HepG2 (cell line): ENCODE measurements around the gene CDV3. TPM values are rescaled to one million over a fixed set of nuclear protein-coding genes. Genes with fewer than 3 reads are reported as not detected.
"Not testable (repeated sequence)": the region's sequence is repeated elsewhere in the genome, so short reads cannot be mapped to it uniquely, and the experiment has no call there.

Experiments
- ATAC-seq: fragments of 200-7000 bp; cut with Tn5 transposase; 3 replicates; pipeline ENCODE4 v1.9.1; 2020; ENCODE audit warnings: mild to moderate bottlenecking, moderate library complexity
- BruUV-seq: library from RNA; stranded (reverse); fragments of 400-500 nt; replicated peaks from 2 replicates; lab custom pipeline; 2021; lab: Mats Ljungman, UMichigan
- CTCF ChIA-PET: fragments of 300-600 bp; formaldehyde crosslinking; extraction: SDS; loops from one replicate; lab custom pipeline; 2021; ENCODE audit warnings: low total read pairs, inconsistent platforms, low intra/inter-chr PET ratio; lab: Yijun Ruan, JAX
- POLR2A ChIA-PET: fragments of 350-600 bp; sonication (Branson Sonifier 250); formaldehyde crosslinking; loops from one replicate; lab custom pipeline; 2020; ENCODE audit warnings: antibody characterized with exemption, inconsistent platforms; lab: Yijun Ruan, JAX
- DNase-seq: peaks from one replicate; pipeline ENCODE4 v3.0.0-alpha.2; 2015; ENCODE audit warnings: low spot score
- FAIRE-seq: peaks from 3 replicates; lab custom pipeline; 2011; peaks lifted over from hg19 to GRCh38; lab: Jason Lieb, UNC
- H2AFZ ChIP-seq: one replicate; pipeline ENCODE4 v1.6.1; 2011; ENCODE audit warnings: low read length, inconsistent platforms
- H3K27ac ChIP-seq: fragments of 300-600 bp; 3 replicates; pipeline ENCODE4 v1.8.0; 2011; ENCODE audit warnings: mixed run types, mild to moderate bottlenecking, mixed read lengths, low read length, inconsistent platforms; ENCODE audit not compliant: insufficient read depth; ENCODE audit errors: extremely low read length
- H3K27me3 ChIP-seq, 2 experiments: fragments of 200-600 bp in 1 of 2; 2 replicates in 1 of 2; 3 replicates in 1 of 2; pipeline versions ENCODE4 v1.6.0 to v1.8.0; 2011; ENCODE audit warnings: low read length in 2 of 2, mild to moderate bottlenecking in 2 of 2, moderate library complexity in 2 of 2, inconsistent platforms in 1 of 2; ENCODE audit not compliant: insufficient read depth in 2 of 2, control insufficient read depth in 1 of 2
- H3K36me3 ChIP-seq, 2 experiments: fragments of 200-600 bp in 1 of 2; replicated peaks in 1 of 2; 2 replicates in 1 of 2; 3 replicates in 1 of 2; pipeline versions ENCODE4 v1.5.1 to v1.8.0; 2011; ENCODE audit warnings: low read length in 2 of 2, inconsistent platforms in 1 of 2; ENCODE audit not compliant: insufficient read depth in 2 of 2, control insufficient read depth in 1 of 2
- H3K4me1 ChIP-seq: 2 replicates; pipeline ENCODE4 v1.5.1; 2012; ENCODE audit warnings: low read length, inconsistent platforms; ENCODE audit not compliant: insufficient read depth
- H3K4me2 ChIP-seq: 2 replicates; pipeline ENCODE4 v1.6.0; 2011; ENCODE audit warnings: low read depth, low read length, inconsistent platforms
- H3K4me3 ChIP-seq, 3 experiments: fragments of 200-600 bp in 1 of 3; sonication (generic), shearing (Covaris generic) in 1 of 3; replicated peaks in 1 of 3; 2 replicates each; pipeline ENCODE4 v1.5.1; 2011 to 2016; ENCODE audit warnings: low read length in 3 of 3, inconsistent platforms in 2 of 3, low read depth in 2 of 3, mild to moderate bottlenecking in 2 of 3, control low read depth in 1 of 3, mixed read lengths in 1 of 3; ENCODE audit not compliant: insufficient read depth in 1 of 3
- H3K79me2 ChIP-seq: one replicate; pipeline ENCODE4 v1.6.1; 2011; ENCODE audit warnings: low read length, inconsistent platforms; ENCODE audit not compliant: insufficient read depth
- H3K9ac ChIP-seq: 2 replicates; pipeline ENCODE4 v1.6.0; 2011; ENCODE audit warnings: mild to moderate bottlenecking, low read depth, low read length, inconsistent platforms; ENCODE audit not compliant: insufficient read depth
- H3K9me3 ChIP-seq: 2 replicates; pipeline ENCODE4 v1.5.1; 2012; ENCODE audit warnings: mild to moderate bottlenecking, low read length
- H4K20me1 ChIP-seq: 2 replicates; pipeline ENCODE4 v1.6.0; 2011; ENCODE audit warnings: inconsistent platforms, mild to moderate bottlenecking, low read length, moderate library complexity; ENCODE audit not compliant: insufficient read depth
- CBFB ChIP-seq: sonication (generic); formaldehyde crosslinking; IDR thresholded peaks from 2 replicates; pipeline ENCODE4 v1.4.0; 2020; ENCODE audit warnings: missing genetic modification reagents
- POGZ ChIP-seq: sonication (generic); formaldehyde crosslinking; IDR thresholded peaks from 2 replicates; pipeline ENCODE4 v1.4.0; 2020; ENCODE audit warnings: mild to moderate bottlenecking, missing genetic modification reagents
- RXRA ChIP-seq: sonication (generic); formaldehyde crosslinking; IDR thresholded peaks from 2 replicates; pipeline ENCODE4 v1.5.1; 2020; ENCODE audit warnings: missing genetic modification reagents
- SALL1 ChIP-seq: sonication (generic); formaldehyde crosslinking; IDR thresholded peaks from 2 replicates; pipeline ENCODE4 v1.8.0; 2022; ENCODE audit warnings: mild to moderate bottlenecking, missing genetic modification reagents
- SOX6 ChIP-seq, 2 experiments: fragments of 450-650 bp in 1 of 2; sonication (generic) in 1 of 2; formaldehyde crosslinking in 1 of 2; IDR thresholded peaks; 2 replicates each; pipeline versions ENCODE4 v1.4.0 to v1.6.1; 2017 to 2020; ENCODE audit warnings: antibody characterized with exemption in 1 of 2, mild to moderate bottlenecking in 1 of 2, missing genetic modification reagents in 1 of 2
- SP5 ChIP-seq: IDR thresholded peaks from 2 replicates; pipeline ENCODE4 v1.6.1; 2016; ENCODE audit warnings: low read depth, borderline replicate concordance
- WGBS: methylation state at CpG from one replicate; pipeline ENCODE4 v1.1.6; 2017; ENCODE audit warnings: low lambda C conversion rate; 5-methylcytosine and 5-hydroxymethylcytosine counted together
- in situ Hi-C: cut with HindIII; loops from 2 replicates; pipeline ENCODE4 v1.10.0; 2017; ENCODE audit warnings: low pct_unique_long_range_greater_than_20kb; ENCODE audit not compliant: extremely low pct_ligation_motif_present
- intact Hi-C: fragments of 100-400 bp; cut with micrococcal nuclease; formaldehyde crosslinking; loops from one replicate; pipeline ENCODE4 v1.10.0; 2022; ENCODE audit not compliant: unreplicated experiment
- polyA plus RNA-seq, 8 experiments: library from polyadenylated mRNA; depleted of rRNA in 3 of 8; stranded (reverse) in 7 of 8; unstranded in 1 of 8; fragments of >200 nt; fragmentation: Illumina TruSeq in 4 of 8; extraction: Trizol in 4 of 8; gene quantifications; 2 replicates each; pipeline versions ENCODE4 v1.2.1 to v1.2.3, GENCODE V29; 2011 to 2016; ENCODE audit warnings: low read depth in 4 of 8, missing spikeins in 1 of 8, mixed read lengths in 1 of 8; ENCODE audit not compliant: insufficient read depth in 1 of 8
- total RNA-seq, 5 experiments: library from RNA; depleted of rRNA; stranded (reverse); fragments of >200 nt; fragmentation: Illumina TruSeq; extraction: Trizol; gene quantifications; 2 replicates each; pipeline ENCODE4 v1.2.3, GENCODE V29; 2016; ENCODE audit warnings: low read depth in 1 of 5
- TF ChIP-seq, protein P1 (sequence below): IDR thresholded peaks from 2 replicates; pipeline ENCODE4 v1.4.0; 2020; ENCODE audit warnings: mild to moderate bottlenecking, missing genetic modification reagents
- TF ChIP-seq, protein P2 (sequence below): sonication (generic); formaldehyde crosslinking; IDR thresholded peaks from 2 replicates; pipeline ENCODE4 v1.4.0; 2020; ENCODE audit warnings: missing genetic modification reagents, borderline replicate concordance
- TF ChIP-seq, protein P3 (sequence below): sonication (generic); formaldehyde crosslinking; IDR thresholded peaks from 2 replicates; pipeline ENCODE4 v1.5.1; 2020; ENCODE audit warnings: mild to moderate bottlenecking, missing genetic modification reagents, moderate library complexity

The CDV3 gene
- total and polyA plus RNA-seq, 2 of the 13 experiments (the other 11 are each of a cell fraction or from before 2014, with no cell fraction given): 46.6 to 145 TPM

DNA sequence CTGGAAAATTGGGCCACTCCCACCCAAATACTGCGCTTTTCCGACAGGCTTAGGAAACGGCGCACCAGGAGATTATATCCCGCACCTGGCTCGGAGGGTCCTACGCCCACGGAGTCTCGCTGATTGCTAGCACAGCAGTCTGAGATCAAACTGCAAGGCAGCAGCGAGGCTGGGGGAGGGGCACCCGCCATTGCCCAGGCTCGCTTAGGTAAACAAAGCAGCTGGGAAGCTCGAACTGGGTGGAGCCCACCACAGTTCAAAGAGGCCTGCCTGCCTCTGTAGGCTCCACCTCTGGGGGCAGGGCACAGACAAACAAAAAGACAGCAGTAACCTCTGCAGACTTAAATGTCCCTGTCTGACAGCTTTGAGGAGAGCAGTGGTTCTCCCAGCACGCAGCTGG lies 21.9 kb upstream of the CDV3 start:
- Histone ChIP-seq H2AFZ (peak overlapping the region; percentile 63), H3K4me2 (peak overlapping the region; percentile 45; the same call in 1 of the 2 replicates), H3K4me1 (peaks cover 50% of the 10 kb centered on the region), H3K4me3 (peak overlapping the region in 1 of 3 experiments; percentile 9; a peak in 1 of 6 replicates)
- DNase-seq; intact Hi-C loops; H3K9me3 ChIP-seq; CTCF ChIA-PET; H3K36me3 ChIP-seq; H3K27me3 ChIP-seq; H4K20me1 ChIP-seq; ATAC-seq; H3K9ac ChIP-seq; BruUV-seq; H3K27ac ChIP-seq; H3K79me2 ChIP-seq; POLR2A ChIA-PET; FAIRE-seq; in situ Hi-C loops; TF ChIP-seq SOX6 (IDR thresholded peaks at IDR 0.05): not testable (repeated sequence)
- WGBS: 56% methylated on average over 5 of the region's 14 CpGs
- TF ChIP-seq SOX6 (CRISPR knock-in tag; IDR thresholded peaks at IDR 0.05): peak; percentile 34
- peak; percentile 80 for TF ChIP-seq SP5 (CRISPR knock-in tag)
- 0 out of 2 replicates have a peak, but pooled peaks have one; percentile 37 for TF ChIP-seq RXRA (CRISPR knock-in tag)
- TF ChIP-seq, protein P1, sequence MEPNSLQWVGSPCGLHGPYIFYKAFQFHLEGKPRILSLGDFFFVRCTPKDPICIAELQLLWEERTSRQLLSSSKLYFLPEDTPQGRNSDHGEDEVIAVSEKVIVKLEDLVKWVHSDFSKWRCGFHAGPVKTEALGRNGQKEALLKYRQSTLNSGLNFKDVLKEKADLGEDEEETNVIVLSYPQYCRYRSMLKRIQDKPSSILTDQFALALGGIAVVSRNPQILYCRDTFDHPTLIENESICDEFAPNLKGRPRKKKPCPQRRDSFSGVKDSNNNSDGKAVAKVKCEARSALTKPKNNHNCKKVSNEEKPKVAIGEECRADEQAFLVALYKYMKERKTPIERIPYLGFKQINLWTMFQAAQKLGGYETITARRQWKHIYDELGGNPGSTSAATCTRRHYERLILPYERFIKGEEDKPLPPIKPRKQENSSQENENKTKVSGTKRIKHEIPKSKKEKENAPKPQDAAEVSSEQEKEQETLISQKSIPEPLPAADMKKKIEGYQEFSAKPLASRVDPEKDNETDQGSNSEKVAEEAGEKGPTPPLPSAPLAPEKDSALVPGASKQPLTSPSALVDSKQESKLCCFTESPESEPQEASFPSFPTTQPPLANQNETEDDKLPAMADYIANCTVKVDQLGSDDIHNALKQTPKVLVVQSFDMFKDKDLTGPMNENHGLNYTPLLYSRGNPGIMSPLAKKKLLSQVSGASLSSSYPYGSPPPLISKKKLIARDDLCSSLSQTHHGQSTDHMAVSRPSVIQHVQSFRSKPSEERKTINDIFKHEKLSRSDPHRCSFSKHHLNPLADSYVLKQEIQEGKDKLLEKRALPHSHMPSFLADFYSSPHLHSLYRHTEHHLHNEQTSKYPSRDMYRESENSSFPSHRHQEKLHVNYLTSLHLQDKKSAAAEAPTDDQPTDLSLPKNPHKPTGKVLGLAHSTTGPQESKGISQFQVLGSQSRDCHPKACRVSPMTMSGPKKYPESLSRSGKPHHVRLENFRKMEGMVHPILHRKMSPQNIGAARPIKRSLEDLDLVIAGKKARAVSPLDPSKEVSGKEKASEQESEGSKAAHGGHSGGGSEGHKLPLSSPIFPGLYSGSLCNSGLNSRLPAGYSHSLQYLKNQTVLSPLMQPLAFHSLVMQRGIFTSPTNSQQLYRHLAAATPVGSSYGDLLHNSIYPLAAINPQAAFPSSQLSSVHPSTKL (CRISPR knock-in tag): peak; percentile 71
- TF ChIP-seq, protein P2, sequence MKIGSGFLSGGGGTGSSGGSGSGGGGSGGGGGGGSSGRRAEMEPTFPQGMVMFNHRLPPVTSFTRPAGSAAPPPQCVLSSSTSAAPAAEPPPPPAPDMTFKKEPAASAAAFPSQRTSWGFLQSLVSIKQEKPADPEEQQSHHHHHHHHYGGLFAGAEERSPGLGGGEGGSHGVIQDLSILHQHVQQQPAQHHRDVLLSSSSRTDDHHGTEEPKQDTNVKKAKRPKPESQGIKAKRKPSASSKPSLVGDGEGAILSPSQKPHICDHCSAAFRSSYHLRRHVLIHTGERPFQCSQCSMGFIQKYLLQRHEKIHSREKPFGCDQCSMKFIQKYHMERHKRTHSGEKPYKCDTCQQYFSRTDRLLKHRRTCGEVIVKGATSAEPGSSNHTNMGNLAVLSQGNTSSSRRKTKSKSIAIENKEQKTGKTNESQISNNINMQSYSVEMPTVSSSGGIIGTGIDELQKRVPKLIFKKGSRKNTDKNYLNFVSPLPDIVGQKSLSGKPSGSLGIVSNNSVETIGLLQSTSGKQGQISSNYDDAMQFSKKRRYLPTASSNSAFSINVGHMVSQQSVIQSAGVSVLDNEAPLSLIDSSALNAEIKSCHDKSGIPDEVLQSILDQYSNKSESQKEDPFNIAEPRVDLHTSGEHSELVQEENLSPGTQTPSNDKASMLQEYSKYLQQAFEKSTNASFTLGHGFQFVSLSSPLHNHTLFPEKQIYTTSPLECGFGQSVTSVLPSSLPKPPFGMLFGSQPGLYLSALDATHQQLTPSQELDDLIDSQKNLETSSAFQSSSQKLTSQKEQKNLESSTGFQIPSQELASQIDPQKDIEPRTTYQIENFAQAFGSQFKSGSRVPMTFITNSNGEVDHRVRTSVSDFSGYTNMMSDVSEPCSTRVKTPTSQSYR (CRISPR knock-in tag): peak; percentile 95
- TF ChIP-seq CBFB: 0 out of 2 replicates have a peak, but pooled peaks have one; percentile 27
- TF ChIP-seq, protein P3, sequence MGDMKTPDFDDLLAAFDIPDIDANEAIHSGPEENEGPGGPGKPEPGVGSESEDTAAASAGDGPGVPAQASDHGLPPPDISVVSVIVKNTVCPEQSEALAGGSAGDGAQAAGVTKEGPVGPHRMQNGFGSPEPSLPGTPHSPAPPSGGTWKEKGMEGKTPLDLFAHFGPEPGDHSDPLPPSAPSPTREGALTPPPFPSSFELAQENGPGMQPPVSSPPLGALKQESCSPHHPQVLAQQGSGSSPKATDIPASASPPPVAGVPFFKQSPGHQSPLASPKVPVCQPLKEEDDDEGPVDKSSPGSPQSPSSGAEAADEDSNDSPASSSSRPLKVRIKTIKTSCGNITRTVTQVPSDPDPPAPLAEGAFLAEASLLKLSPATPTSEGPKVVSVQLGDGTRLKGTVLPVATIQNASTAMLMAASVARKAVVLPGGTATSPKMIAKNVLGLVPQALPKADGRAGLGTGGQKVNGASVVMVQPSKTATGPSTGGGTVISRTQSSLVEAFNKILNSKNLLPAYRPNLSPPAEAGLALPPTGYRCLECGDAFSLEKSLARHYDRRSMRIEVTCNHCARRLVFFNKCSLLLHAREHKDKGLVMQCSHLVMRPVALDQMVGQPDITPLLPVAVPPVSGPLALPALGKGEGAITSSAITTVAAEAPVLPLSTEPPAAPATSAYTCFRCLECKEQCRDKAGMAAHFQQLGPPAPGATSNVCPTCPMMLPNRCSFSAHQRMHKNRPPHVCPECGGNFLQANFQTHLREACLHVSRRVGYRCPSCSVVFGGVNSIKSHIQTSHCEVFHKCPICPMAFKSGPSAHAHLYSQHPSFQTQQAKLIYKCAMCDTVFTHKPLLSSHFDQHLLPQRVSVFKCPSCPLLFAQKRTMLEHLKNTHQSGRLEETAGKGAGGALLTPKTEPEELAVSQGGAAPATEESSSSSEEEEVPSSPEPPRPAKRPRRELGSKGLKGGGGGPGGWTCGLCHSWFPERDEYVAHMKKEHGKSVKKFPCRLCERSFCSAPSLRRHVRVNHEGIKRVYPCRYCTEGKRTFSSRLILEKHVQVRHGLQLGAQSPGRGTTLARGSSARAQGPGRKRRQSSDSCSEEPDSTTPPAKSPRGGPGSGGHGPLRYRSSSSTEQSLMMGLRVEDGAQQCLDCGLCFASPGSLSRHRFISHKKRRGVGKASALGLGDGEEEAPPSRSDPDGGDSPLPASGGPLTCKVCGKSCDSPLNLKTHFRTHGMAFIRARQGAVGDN (CRISPR knock-in tag): peak; percentile 48; the same call in 1 of the 2 replicates
- TF ChIP-seq POGZ (CRISPR knock-in tag): peak; percentile 38; the same call in 1 of the 2 replicates
- TF ChIP-seq SALL1 (CRISPR knock-in tag): peak; percentile 36
